ENCODE measurements around the gene DOP1A.

Gene DOP1A

GRCh38 chr6:83073615-83074014, 6.1 kb downstream of the DOP1A start:
- TF ChIP-seq POLR2AphosphoS5 (IDR thresholded peaks at IDR 0.05; ENCODE audit: low read depth, low read length) (no peak), SIN3A (IDR thresholded peaks at IDR 0.05; ENCODE audit: borderline replicate concordance, insufficient read depth, low read length) (no peak), TAF1 (IDR thresholded peaks at IDR 0.05; ENCODE audit: borderline replicate concordance, insufficient read depth, low read length) (no peak), REST (IDR thresholded peaks at IDR 0.05; ENCODE audit: insufficient read depth in 1 of 2, low read depth in 2 of 2, low read length in 2 of 2) (no peak), FOXP2 (optimal IDR thresholded peaks at IDR 0.05; ENCODE audit: borderline replicate concordance, extremely low read depth, extremely low read length, insufficient read depth) (no peak)

GRCh38 chr6:83083476-83083875, 16.0 kb downstream of the DOP1A start:
- no peak for TF ChIP-seq POLR2AphosphoS5 (IDR thresholded peaks at IDR 0.05; ENCODE audit: low read depth, low read length)

- TF ChIP-seq FOXP2 (optimal IDR thresholded peaks at IDR 0.05; ENCODE audit: borderline replicate concordance, extremely low read depth, extremely low read length, insufficient read depth), result no peak
- TF ChIP-seq POLR2AphosphoS5 (IDR thresholded peaks at IDR 0.05; ENCODE audit: low read depth, low read length), result no peak
- no peak for TF ChIP-seq TAF1 (IDR thresholded peaks at IDR 0.05; ENCODE audit: borderline replicate concordance, insufficient read depth, low read length)
- no peak for TF ChIP-seq SIN3A (IDR thresholded peaks at IDR 0.05; ENCODE audit: borderline replicate concordance, insufficient read depth, low read length)
- no peak for TF ChIP-seq REST (IDR thresholded peaks at IDR 0.05; ENCODE audit: insufficient read depth in 1 of 2, low read depth in 2 of 2, low read length in 2 of 2)
Observed at GRCh38 chr6:83086751-83087150, 19.3 kb downstream of the DOP1A start.

- no peak for TF ChIP-seq REST (IDR thresholded peaks at IDR 0.05; ENCODE audit: insufficient read depth in 1 of 2, low read depth in 2 of 2, low read length in 2 of 2)
- TF ChIP-seq POLR2AphosphoS5 (IDR thresholded peaks at IDR 0.05; ENCODE audit: low read depth, low read length), result no peak
- no peak for TF ChIP-seq FOXP2 (optimal IDR thresholded peaks at IDR 0.05; ENCODE audit: borderline replicate concordance, extremely low read depth, extremely low read length, insufficient read depth)
Observed at GRCh38 chr6:83092756-83093399, 25.4 kb downstream of the DOP1A start.

- no peak for TF ChIP-seq TAF1 (IDR thresholded peaks at IDR 0.05; ENCODE audit: borderline replicate concordance, insufficient read depth, low read length)
- TF ChIP-seq SIN3A (IDR thresholded peaks at IDR 0.05; ENCODE audit: borderline replicate concordance, insufficient read depth, low read length), result no peak
- no peak for TF ChIP-seq FOXP2 (optimal IDR thresholded peaks at IDR 0.05; ENCODE audit: borderline replicate concordance, extremely low read depth, extremely low read length, insufficient read depth)
- no peak for TF ChIP-seq REST (IDR thresholded peaks at IDR 0.05; ENCODE audit: insufficient read depth in 1 of 2, low read depth in 2 of 2, low read length in 2 of 2)
- no peak for TF ChIP-seq POLR2AphosphoS5 (IDR thresholded peaks at IDR 0.05; ENCODE audit: low read depth, low read length)
Observed at GRCh38 chr6:83096791-83097190, 29.3 kb downstream of the DOP1A start.
